Measurements from ENCODE around the gene EFEMP2. TPM values are rescaled to one million over a fixed set of nuclear protein-coding genes. Genes with fewer than 3 reads are reported as not detected.
A peak's percentile ranks its signal among the peaks of the same experiment; 100 is the strongest.

The EFEMP2 gene
- total RNA-seq, 1 donor from 2014 or later, result 11.2 TPM

DNA sequence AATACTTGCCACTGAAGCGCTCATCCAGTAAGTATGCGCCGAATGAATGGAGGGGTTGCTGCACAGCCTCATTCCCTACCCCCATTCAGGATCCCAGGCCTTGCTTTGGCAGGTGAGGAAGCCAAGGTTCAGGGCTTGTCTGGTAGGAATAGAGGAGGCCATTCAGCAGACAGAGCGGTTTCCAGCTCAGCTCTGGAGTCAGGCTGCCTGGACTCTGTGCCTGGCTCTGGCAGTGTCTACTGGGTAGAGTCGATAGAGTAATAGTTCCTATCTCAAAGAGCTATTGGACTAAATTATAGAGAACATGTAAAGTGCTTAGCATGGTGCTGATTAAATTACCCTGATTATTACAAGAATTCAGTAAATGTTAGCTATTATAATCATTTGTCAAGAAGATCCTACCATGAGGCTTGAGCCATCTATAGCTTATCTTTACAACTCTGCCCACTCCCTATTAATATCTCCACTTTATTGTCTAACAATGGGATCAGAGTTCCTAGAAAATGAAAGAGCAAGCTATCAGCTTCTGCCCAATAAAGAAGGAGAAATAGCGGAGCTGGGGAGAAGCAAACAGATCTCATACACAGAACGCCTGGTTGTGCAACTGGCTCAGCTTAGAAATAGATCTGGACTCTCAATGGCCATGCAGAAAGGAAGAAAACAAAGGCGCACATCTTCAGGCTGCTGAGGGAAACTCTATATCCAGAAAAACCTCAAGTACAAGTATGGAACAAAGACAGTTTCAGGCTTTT is 45.4 kb downstream of the EFEMP2 start:
- DNase-seq (ENCODE audit: low read depth in 2 of 2), result no peak

DNA sequence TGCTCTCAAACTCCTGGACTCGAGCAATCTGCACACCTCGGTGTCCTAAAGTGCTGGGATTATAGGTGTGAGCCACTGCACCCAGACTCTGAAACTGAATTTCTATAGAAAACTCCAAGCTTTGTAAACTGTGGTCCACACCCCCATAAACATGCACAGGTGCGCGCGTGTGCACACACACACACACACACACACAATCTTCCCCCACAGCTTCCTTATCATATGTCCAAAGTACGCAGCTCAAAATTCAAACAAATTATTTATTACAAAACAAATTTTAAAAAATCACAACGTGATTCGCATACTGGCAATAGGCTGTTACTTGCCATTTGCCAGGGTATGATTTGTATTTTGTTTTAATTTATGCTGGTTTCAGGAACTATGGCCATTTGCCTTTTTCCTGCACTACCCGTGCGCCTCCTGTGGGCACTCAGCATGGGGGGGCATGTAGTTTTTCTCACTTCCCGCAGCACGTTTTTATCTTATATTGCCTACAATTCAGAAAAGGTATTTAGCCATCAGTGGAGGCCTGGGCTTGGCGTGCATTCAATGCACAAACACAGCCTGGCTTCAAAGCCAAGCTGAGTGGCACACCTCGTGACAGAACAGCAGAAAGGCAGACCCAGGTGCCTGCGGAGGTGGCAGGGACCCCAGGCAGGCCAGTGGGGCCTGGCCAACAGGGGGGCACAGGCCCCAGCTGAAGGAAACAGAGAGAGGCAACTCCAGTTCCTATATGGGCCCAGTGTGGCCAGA is 49.6 kb downstream of the EFEMP2 start:
- no peak for DNase-seq (ENCODE audit: low read depth in 2 of 2)

DNA sequence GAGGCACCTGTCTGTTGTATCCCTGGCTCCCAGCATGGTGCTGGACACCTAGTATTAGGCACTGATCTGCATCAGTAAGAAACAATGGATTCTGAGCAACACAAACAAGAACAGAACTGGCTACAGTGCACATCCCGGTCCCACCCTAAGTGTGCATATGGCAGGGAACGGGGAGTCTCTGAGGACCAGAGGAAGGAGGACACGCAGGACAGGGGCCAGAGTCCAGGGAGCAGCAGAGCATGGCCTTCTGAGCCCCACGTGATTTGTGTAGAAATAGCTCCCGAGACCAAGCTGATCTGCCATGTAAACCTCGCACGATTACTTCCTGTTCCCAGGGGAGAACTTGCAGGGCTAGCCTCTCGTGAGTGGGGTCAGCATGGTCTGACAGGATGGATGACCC is 51.5 kb downstream of the EFEMP2 start:
- DNase-seq (ENCODE audit: low read depth in 2 of 2), result no peak

DNA sequence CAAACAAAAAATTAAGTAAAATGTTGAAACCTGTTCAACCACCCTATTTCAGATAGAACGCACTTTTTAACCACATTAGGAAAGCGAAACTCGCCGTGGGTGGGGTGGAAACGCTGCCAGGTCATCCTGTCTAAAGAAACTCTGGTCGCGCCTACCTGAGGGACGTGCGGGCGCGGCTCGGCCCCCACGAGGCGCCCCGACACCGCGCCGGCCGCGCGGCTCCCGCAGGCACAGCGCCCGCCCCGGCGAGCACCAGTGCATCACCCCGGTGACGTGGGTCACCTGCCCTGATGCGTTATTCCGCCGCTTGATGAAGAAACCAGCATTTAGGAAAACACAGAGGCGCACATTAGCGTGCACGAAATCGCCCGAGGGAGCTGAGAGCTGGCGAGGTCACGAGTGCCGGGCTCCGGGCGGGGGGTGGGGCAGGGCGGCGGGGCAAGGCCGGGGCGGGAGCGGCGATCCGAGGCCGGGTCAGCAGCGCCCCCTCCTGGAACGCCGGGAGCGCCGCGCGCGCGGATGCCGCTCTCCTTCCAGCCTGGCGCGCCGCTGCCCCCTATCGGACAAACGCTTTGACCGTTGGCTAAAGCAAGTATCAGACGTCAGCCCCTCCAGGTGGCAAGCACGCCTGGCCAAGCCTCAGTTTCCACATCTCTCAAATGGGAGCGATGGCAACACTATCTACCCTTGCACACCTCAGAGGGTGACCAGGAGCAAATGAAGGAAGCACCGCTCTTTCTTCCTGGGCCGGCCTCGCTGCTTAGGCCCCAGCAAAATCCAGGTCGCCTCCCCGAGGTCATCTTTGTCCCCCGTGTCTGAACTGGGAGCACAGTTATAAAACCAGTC is 54.5 kb downstream of the EFEMP2 start:
- peak; percentile 69 to 86 for DNase-seq (ENCODE audit: low read depth in 2 of 2)

DNA sequence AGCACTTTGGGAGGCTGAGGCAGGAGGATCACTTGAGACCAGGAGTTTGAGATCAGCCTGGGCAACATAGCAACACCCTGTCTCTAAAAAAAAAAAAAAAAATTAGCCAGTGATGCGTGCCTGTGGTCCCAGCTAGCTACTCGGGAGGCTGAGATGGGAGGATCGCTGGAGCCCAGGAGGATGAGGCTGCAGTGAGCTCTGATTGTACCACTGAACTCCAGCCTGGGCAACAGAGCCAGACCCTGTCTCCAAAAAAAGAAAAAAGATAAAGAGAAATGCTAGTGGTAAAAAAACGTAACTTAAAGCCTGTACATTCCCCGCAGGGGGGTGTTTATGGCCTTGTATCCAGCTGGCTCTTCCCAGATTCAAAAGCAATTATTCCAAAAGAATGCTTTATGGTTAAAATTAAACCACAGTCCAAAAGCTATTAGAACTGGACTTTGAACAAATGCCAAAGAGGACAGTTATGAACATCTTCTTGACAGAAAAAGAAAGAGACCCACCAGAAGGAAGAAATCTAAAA is 55.2 kb downstream of the EFEMP2 start:
- no peak for DNase-seq (ENCODE audit: low read depth in 2 of 2)

DNA sequence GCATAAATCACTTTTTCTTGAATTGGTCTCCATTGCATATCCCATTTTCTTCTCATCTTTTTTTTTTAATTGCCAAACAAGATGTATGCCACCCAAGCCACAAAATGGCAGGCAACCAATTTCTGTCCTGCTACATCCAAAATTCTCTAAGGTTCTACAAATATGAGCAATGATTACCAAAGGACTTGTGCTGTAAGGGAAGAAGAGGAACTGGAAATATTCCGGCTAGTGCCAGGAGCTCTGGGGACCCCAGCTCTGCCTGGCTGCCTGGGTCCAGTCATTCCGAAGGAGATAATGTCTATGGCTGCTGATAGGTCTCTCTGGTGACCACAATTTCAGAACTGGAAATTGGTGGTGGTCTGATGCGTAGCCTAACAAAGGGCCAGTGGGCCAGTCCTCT is 55.9 kb downstream of the EFEMP2 start:
- DNase-seq (ENCODE audit: low read depth in 2 of 2), result no peak

Other genes starting within 250 kb of the EFEMP2 start
- 54.0 and 56.0 TPM in 2 replicates for gene SIPA1, start 234.7 kb downstream of the EFEMP2 start, total RNA-seq
- 8.7 and 16.3 TPM in 2 replicates for gene RELA, start 209.9 kb downstream of the EFEMP2 start, total RNA-seq
- gene KAT5, start 160.5 kb downstream of the EFEMP2 start, total RNA-seq, result 37.6 and 38.4 TPM in 2 replicates
- gene RNASEH2C, start 152.0 kb downstream of the EFEMP2 start, total RNA-seq, result 39.8 and 42.6 TPM in 2 replicates
- gene AP5B1, start 91.8 kb downstream of the EFEMP2 start, total RNA-seq, result 6.2 and 11.9 TPM in 2 replicates
- gene OVOL1, start 85.7 kb downstream of the EFEMP2 start, total RNA-seq, result not detected in 2 replicates
- gene SNX32, start 38.8 kb downstream of the EFEMP2 start, total RNA-seq, result 0.13 and 0.51 TPM in 2 replicates
- 976 and 1,057 TPM in 2 replicates for gene CFL1, start 14.6 kb downstream of the EFEMP2 start, total RNA-seq
- gene MUS81, start 12.4 kb downstream of the EFEMP2 start, total RNA-seq, result 32.6 and 37.8 TPM in 2 replicates
- 0.13 TPM in 2 replicates for gene CTSW, start 7.0 kb upstream of the EFEMP2 start, total RNA-seq
- gene FIBP, start 15.7 kb upstream of the EFEMP2 start, total RNA-seq, result 157 and 195 TPM in 2 replicates
- 40.7 and 49.3 TPM in 2 replicates for gene CCDC85B, start 17.9 kb upstream of the EFEMP2 start, total RNA-seq
- gene FOSL1, start 27.6 kb upstream of the EFEMP2 start, total RNA-seq, result 2.1 and 3.8 TPM in 2 replicates
- gene C11orf68, start 46.3 kb upstream of the EFEMP2 start, total RNA-seq, result 12.3 and 19.8 TPM in 2 replicates
- 67.3 and 84.5 TPM in 2 replicates for gene DRAP1, start 46.6 kb upstream of the EFEMP2 start, total RNA-seq
- gene TSGA10IP, start 72.7 kb upstream of the EFEMP2 start, total RNA-seq, result not detected in 2 replicates
- gene SART1, start 88.9 kb upstream of the EFEMP2 start, total RNA-seq, result 23.9 and 27.8 TPM in 2 replicates
- gene EIF1AD, start 129.4 kb upstream of the EFEMP2 start, total RNA-seq, result 21.7 and 29.7 TPM in 2 replicates
- gene BANF1, start 129.7 kb upstream of the EFEMP2 start, total RNA-seq, result 16.7 and 20.4 TPM in 2 replicates
- gene CST6, start 139.2 kb upstream of the EFEMP2 start, total RNA-seq, result 0.38 and 0.64 TPM in 2 replicates
- 0.13 TPM in 1 of 2 replicates, not detected in the other for gene CATSPER1, start 153.7 kb upstream of the EFEMP2 start, total RNA-seq
- gene GAL3ST3, start 176.4 kb upstream of the EFEMP2 start, total RNA-seq, result 0.26 and 0.38 TPM in 2 replicates
- gene SF3B2, start 179.6 kb upstream of the EFEMP2 start, total RNA-seq, result 70.3 and 72.7 TPM in 2 replicates
- 16.4 and 30.7 TPM in 2 replicates for gene PACS1, start 197.5 kb upstream of the EFEMP2 start, total RNA-seq

All from dermis microvascular lymphatic vessel endothelial cell (primary cell).